GM11168 (cell line): ENCODE results near the gene MYO1D.

Experiments
- in situ Hi-C: fragments of 300-500 bp; cut with MboI; formaldehyde crosslinking; loops from one replicate; pipeline ENCODE4 v1.12.0; 2022; ENCODE audit warnings: low sequenced_read_pairs; ENCODE audit not compliant: unreplicated experiment

The MYO1D gene

GRCh38 chr17:32486701-32487472 lies 390.0 kb downstream of the MYO1D start, which contains the start of gene CDK5R1:
Gene CDK5R1 (plus strand): TSS chr17:32486993. CDS start chr17:32487621, 628 bp downstream.
- in situ Hi-C loops = loop anchor here (5.0 to 25.0 kb wide), 2 partner anchors 45 to 275 kb away; no protein-coding TSS in a partner anchor

DNA sequence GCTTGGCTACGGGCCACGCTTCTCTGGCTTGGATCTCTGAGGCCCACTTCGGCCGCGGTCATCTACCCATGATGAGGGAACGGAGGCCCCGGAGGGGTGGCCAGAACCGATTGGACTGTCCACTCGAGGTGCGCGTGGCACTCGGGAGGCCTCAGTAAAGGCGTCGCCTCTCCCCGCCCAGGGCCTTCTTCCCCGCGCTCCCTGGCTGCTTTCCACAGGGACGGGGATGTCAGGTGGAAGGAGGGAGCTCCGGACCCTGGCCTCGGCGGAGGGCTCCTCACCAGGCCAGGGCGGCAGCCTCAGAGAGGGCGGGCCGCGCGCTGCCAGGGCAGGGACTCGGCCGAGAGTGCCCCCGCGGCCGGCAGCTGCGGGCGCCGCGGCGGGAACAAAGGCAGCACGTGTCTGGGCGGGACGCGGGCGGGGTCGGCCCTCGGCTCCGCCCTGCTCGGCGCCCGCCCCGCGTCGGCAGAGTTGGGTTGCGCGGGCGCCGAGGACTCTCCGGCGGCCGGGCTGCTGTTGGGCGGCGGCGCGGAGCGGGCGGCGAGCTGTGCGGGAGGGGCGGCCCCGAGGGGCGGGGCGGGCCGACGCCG lies 390.7 kb downstream of the MYO1D start:
- in situ Hi-C loops = loop anchor here (5.0 to 25.0 kb wide), 2 partner anchors 46 to 276 kb away; no protein-coding TSS in a partner anchor

- in situ Hi-C loops = loop anchor here (5.0 to 25.0 kb wide), 2 partner anchors 47 to 277 kb away; no protein-coding TSS in a partner anchor
These were observed 391.4 kb downstream of the MYO1D start for GRCh38 chr17:32485261-32486110.

GRCh38 chr17:32484628-32485027 lies 392.3 kb downstream of the MYO1D start:
- in situ Hi-C loops = loop anchor here (5.0 to 25.0 kb wide), 2 partner anchors 48 to 278 kb away; no protein-coding TSS in a partner anchor

DNA sequence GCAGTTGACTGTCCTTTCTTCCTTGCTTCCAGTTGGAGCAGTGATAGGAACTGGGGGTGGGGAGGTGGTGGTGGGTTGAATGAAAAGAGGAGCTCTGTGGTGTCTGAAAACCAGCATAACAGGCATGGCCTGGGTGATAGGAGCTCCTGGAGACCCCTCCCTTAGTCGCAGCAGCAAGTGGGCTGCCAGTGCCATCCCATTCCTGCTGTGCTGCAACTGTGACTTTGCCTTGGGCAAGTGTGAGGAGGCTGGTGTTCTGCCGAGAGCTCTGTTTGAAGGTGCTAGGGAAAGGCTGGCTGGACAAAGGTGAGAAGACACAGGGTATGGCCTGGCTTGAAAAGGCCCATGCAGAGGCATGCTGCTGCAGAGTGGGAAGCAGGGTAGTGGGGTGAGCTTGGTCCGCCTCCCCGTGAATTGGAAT lies 392.9 kb downstream of the MYO1D start:
- in situ Hi-C loops = loop anchor here (25.0 kb wide), 1 partner anchor 278 kb away; no protein-coding TSS in a partner anchor

DNA sequence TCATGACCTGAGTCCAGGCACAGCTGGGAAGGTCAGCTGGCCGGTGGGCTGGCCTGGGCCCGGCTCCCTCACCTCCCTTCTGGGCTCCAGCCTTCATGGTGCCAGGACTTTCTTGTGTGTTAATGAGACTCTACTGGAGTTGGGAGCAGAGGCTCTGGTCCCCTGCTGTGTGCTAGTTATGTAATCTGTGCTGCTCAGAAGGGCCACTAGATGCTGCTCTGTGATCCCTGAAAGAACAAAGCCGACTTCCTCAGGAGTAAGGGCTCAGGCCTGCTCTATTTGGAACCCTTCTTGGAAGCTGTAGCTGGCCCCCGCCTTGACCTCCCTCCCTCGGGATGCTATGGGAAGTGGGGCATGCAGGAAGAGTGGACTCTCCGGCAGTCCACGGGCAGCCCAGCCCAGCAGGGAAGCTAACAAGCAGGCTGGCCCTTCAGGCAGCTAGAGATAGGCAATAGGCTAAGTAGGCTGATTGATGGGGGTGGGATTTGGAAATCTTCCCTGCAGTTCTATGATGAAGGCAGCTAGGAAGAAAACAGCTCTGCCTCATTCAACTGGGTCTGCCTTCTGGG lies 393.4 kb downstream of the MYO1D start:
- in situ Hi-C loops = loop anchor here (25.0 kb wide), 1 partner anchor 279 kb away; no protein-coding TSS in a partner anchor

DNA sequence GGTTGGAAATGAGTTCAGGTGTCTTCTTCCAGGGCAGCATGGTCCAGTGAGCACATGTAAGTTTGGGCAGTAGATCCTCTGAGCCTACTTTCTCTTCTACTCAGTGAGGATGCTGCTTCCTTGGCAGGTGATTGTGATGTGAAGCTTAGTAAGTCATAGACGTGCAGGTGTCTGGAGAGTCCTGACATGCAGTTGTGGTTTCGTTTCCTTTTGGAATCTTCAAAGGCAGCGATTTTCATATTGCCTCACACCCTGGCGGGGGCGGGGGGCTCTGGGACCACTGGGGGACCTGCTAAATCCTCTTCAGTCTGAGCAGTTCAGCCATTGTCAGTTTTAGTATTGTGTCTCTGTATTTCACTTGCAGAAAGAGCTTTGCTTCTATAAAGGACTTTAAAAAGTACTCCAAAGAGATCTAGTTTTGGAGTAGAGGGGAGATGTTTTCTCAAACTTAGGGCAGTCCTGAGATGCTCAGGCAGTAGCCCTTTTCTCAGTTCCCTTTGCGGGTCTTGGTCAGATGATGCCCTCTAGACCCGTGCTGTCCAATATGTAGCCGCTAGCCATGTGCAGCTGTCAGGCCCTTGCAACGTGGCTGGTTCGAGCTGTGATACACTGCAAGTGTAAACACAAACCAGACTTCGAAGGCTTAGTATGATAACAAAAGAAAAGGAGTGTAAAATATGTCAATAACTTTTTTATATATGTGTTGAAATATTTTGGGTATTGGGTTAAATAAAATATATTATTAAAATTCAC lies 394.2 kb downstream of the MYO1D start:
- in situ Hi-C loops = loop anchor here (25.0 kb wide), 1 partner anchor 280 kb away; no protein-coding TSS in a partner anchor

DNA sequence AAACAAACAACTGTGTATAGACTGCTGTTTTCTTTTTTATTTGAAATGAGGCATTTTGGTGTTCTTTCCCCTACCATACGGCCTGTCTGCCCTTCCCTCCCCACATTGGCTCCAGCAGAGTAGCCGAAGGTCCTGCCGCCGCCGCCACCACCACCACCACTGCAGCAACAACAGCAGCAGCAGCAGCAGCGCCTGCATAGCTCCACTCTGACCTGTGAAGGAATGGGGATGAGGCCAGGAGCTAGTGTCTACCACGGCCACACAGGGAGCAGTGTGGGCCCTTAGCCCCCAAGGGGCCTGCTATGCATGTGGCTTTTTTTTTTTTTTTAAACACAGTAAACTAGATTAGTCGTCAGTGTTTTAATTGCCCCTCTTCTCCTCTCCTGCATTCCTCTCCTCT lies 395.7 kb downstream of the MYO1D start:
- in situ Hi-C loops = loop anchor here (25.0 kb wide), 1 partner anchor 281 kb away; no protein-coding TSS in a partner anchor

GRCh38 chr17:32479074-32479617 lies 397.8 kb downstream of the MYO1D start:
- in situ Hi-C loops = loop anchor here (10.0 to 25.0 kb wide), 2 partner anchors 126 to 283 kb away; no protein-coding TSS in a partner anchor

GRCh38 chr17:32477220-32477619 lies 399.7 kb downstream of the MYO1D start:
- in situ Hi-C loops = loop anchor here (10.0 to 25.0 kb wide), 2 partner anchors 128 to 285 kb away; no protein-coding TSS in a partner anchor

- in situ Hi-C loops = loop anchor here (10.0 to 25.0 kb wide), 2 partner anchors 130 to 287 kb away; no protein-coding TSS in a partner anchor
These were observed 401.7 kb downstream of the MYO1D start for GRCh38 chr17:32475258-32475657.

DNA sequence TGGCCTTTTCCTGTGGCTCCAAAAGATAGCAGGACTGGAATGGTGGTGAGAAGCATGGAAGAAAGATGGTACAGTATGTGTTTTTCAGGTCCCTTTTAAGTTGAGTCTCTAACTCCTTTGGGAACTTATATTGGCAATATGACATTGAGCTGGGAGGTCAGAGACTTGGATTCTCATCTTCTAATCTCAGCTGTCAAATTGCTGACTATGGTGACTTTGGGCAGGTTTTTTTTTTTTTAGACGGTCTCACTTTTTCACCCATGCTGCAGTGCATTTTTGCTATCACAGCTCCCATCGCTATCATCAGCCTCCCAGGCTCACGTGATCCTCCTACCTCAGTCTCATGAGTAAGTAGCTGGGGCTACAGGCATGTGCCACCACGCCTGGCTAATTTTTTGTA lies 405.3 kb downstream of the MYO1D start:
- in situ Hi-C loops = loop anchor here (10.0 kb wide), 1 partner anchor 133 kb away; no protein-coding TSS in a partner anchor

GRCh38 chr17:32470405-32471167 lies 406.3 kb downstream of the MYO1D start:
- in situ Hi-C loops = loop anchor here (10.0 kb wide), 1 partner anchor 134 kb away; no protein-coding TSS in a partner anchor

- in situ Hi-C loops = no loop called here
These were observed 409.0 kb downstream of the MYO1D start for GRCh38 chr17:32467949-32468348.

GRCh38 chr17:32464374-32464773 lies 412.6 kb downstream of the MYO1D start:
- in situ Hi-C loops = no loop called here

DNA sequence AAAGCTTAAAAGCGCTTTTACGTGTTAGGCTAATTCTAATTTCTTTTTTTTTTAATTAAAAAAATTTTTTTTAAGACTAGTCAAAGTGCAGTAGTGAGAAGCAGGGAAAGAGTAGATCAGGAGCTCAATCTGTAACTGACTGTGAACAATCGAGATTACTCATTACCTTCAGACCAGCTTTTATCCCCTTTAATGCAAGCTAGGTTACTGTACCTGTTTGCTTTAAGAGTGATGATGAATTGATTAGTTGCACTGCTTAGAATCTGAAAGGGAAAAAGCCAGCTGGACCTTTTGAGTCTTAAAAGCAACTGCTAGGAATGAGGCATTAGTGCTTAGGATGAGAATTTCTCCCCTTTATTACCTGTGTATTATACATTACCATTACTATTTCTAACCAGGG lies 413.6 kb downstream of the MYO1D start:
- in situ Hi-C loops = no loop called here

- in situ Hi-C loops = no loop called here
These were observed 414.9 kb downstream of the MYO1D start for GRCh38 chr17:32461853-32462617.
